Lung (tissue), 12 donors: ENCODE results near the gene BCKDHB. TPM values are rescaled to one million over a fixed set of nuclear protein-coding genes. Genes with fewer than 3 reads are reported as not detected.

ENCODE experiments used
- ATAC-seq: fragments of 200-7000 bp; cut with Tn5 transposase; one replicate; pipeline ENCODE4 v1.9.1; 2020; ENCODE audit warnings: moderate number of reproducible peaks; ENCODE audit not compliant: insufficient read depth, low FRiP score
- DNase-seq, 3 donors: peaks; one replicate each; pipeline ENCODE4 v3.0.0-alpha.2; 2013 to 2017
- H3K27ac ChIP-seq, 2 donors: one replicate each; pipeline ENCODE4 v1.5.1; 2013; ENCODE audit warnings: mild to moderate bottlenecking in 2 of 2, moderate library complexity in 2 of 2, control low read depth in 1 of 2, inconsistent platforms in 1 of 2, low read depth in 1 of 2, low read length in 1 of 2
- H3K27me3 ChIP-seq, 3 donors: one replicate each; pipeline ENCODE4 v1.5.1; 2013; ENCODE audit warnings: low read length in 2 of 3; ENCODE audit not compliant: control insufficient read depth in 3 of 3, insufficient read depth in 3 of 3
- H3K36me3 ChIP-seq, 4 donors: one replicate each; pipeline ENCODE4 v1.5.1; 2013; ENCODE audit warnings: low read length in 4 of 4, mild to moderate bottlenecking in 1 of 4, moderate library complexity in 1 of 4; ENCODE audit not compliant: control insufficient read depth in 4 of 4, insufficient read depth in 4 of 4
- H3K4me1 ChIP-seq, 5 donors: one replicate each; pipeline ENCODE4 v1.5.1; 2013; ENCODE audit warnings: low read length in 5 of 5, mild to moderate bottlenecking in 2 of 5, moderate library complexity in 1 of 5; ENCODE audit not compliant: control insufficient read depth in 5 of 5, insufficient read depth in 5 of 5
- H3K4me3 ChIP-seq: one replicate; pipeline ENCODE4 v1.5.1; 2013; ENCODE audit warnings: mild to moderate bottlenecking, control low read depth, moderate library complexity
- H3K9ac ChIP-seq, 2 donors: one replicate each; pipeline ENCODE4 v1.5.1; 2013; ENCODE audit warnings: low read length in 2 of 2, control low read depth in 1 of 2; ENCODE audit not compliant: insufficient read depth in 1 of 2
- H3K9me3 ChIP-seq, 4 donors: one replicate each; pipeline ENCODE4 v1.5.1; 2013; ENCODE audit warnings: low read length in 3 of 4, mild to moderate bottlenecking in 1 of 4, moderate library complexity in 1 of 4; ENCODE audit not compliant: control insufficient read depth in 4 of 4, insufficient read depth in 3 of 4
- CTCF ChIP-seq: IDR thresholded peaks from 2 replicates; pipeline ENCODE4 v1.5.1; 2012; ENCODE audit warnings: mild to moderate bottlenecking; ENCODE audit errors: control extremely low read depth, extremely low read depth
- WGBS, 2 donors: extraction: QIAGEN DNeasy Blood & Tissue Kit; methylation state at CpG; one replicate each; pipeline ENCODE4 v1.1.7; 2013; 5-methylcytosine and 5-hydroxymethylcytosine counted together
- polyA plus RNA-seq, 2 donors: library from polyadenylated mRNA; stranded (reverse); fragments of 200-250 nt; gene quantifications; one replicate each; pipeline ENCODE4 v1.2.1, GENCODE V29; 2013
- total RNA-seq, 2 donors: library from RNA; depleted of rRNA in 1 of 2; stranded (reverse); fragments of >200 nt in 1 of 2; gene quantifications; one replicate each; pipeline ENCODE4 v1.2.1, GENCODE V29; 2014 to 2021
- donor health status: control.
- donor health status: control.
- donor health status: Bipolar disorder and iron deficiency.
- donor health status: healthy.
- donor health status: DM: yes; HTN: yes; CAD: no.

Gene BCKDHB
- total and polyA plus RNA-seq, 4 donors, result 6.9 to 27.7 (median 15.7) TPM

- Histone ChIP-seq H3K4me3 (no peak overlapping the region), H3K36me3 (no peaks in the 10 kb centered on the region), H3K27me3 (no peaks in the 10 kb centered on the region), H3K9me3 (no peaks in the 10 kb centered on the region), H3K27ac (no peak overlapping the region), H3K4me1 (peaks cover 0 to 3% (median 0%) of the 10 kb centered on the region in 5 donors), H3K9ac (no peak overlapping the region)
- DNase-seq (no peak), ATAC-seq (no peak)
- no peak for TF ChIP-seq CTCF
- WGBS, 2 donors, result 82 to 87% methylated on average over 2 of the region's 2 CpGs
Measured at GRCh38 chr6:80348263-80348662, 241.8 kb downstream of the BCKDHB start.

DNA sequence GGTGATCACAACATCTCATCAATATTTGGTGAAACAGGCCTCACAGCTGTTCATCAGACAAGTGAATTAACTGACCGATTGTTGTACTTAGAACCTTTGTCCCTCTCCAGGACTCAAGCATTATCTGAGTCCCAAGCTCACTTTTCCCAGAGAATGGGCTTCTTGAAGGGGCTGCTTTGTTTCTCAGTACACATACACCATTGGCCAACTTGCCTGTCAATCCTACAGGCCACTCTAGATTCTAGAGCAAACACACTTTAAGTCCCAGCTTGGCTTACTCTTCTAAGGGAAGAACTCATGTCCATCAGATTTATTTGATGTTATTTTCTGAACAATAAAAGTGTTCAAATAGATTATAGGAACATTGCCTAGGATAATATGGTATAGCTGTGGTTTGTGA is 249.5 kb downstream of the BCKDHB start:
- no peaks in the 10 kb centered on the region for H3K36me3 ChIP-seq
- no peak overlapping the region for H3K4me3 ChIP-seq
- no peak overlapping the region for H3K27ac ChIP-seq
- H3K27me3 ChIP-seq, result no peaks in the 10 kb centered on the region
- ATAC-seq (no peak), DNase-seq (peak in 1 of 3 donors; percentile 25)
- TF ChIP-seq CTCF, result no peak
- peaks cover 0 to 6% (median 2%) of the 10 kb centered on the region in 5 donors for H3K4me1 ChIP-seq
- no peak overlapping the region for H3K9ac ChIP-seq
- 80 to 94% methylated on average over 1 of the region's 1 CpG for WGBS, 2 donors
- no peaks in the 10 kb centered on the region for H3K9me3 ChIP-seq

DNA sequence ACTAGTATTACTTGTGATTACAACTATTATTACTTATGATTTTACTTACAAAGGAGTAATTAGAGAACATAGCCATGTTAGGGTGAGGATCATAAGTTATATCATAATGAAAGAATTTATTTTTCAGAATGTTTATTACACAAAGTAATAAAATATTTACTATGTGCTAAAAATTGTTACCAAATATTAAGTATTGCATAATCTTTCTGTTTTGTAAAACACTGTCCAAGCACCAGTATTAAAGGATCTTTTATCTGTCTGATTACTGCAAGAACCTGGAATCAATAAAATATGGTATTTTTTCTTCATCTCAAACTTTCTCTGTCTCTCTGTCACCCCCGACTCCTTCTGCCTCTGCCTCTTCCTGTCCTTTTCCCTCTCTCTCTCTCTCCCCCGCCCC is 250.1 kb downstream of the BCKDHB start:
- Histone ChIP-seq H3K9ac (no peak overlapping the region), H3K27ac (no peak overlapping the region), H3K27me3 (no peaks in the 10 kb centered on the region), H3K36me3 (no peaks in the 10 kb centered on the region), H3K4me3 (no peak overlapping the region), H3K9me3 (no peaks in the 10 kb centered on the region), H3K4me1 (peaks cover 0 to 6% (median 2%) of the 10 kb centered on the region in 5 donors)
- 64 to 85% methylated on average over 1 to 2 of the region's 2 CpGs for WGBS, 2 donors
- DNase-seq, result no peak
- no peak for ATAC-seq
- no peak for TF ChIP-seq CTCF

DNA sequence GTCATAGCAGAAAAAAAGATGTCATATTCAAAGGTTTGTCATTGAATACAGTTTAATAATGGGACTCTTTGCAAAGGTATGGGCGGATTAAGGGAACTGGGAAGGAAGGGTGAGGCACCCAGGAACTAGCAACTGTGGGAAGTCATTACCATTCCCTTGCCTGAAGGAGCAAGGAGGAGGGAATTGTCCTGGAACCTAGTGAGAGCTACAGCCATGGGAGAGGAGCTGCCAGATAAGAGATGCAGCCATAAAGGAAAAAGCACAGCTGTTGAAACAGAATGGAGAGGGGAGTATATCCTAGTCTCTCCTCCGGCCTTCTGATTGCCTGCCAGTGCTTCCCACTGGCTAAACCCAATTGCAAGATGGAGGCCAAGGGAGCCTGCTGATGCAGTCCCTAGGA is 250.6 kb downstream of the BCKDHB start:
- 88% methylated on average over 2 of the region's 2 CpGs for WGBS, 2 donors
- Histone ChIP-seq H3K4me1 (peaks cover 0 to 6% (median 2%) of the 10 kb centered on the region in 5 donors), H3K9ac (no peak overlapping the region), H3K36me3 (no peaks in the 10 kb centered on the region), H3K4me3 (no peak overlapping the region), H3K27ac (no peak overlapping the region), H3K27me3 (no peaks in the 10 kb centered on the region), H3K9me3 (no peaks in the 10 kb centered on the region)
- no peak for TF ChIP-seq CTCF
- DNase-seq (peak in 1 of 3 donors; percentile 35), ATAC-seq (no peak)
